22Rv1 (cell line): ENCODE measurements around the gene IDI2.

Experiments
- H3K27ac ChIP-seq: fragments of 450-650 bp; 2 replicates; pipeline ENCODE4 v1.5.1; 2017
- ZFX ChIP-seq: fragments of 450-650 bp; IDR thresholded peaks from 2 replicates; pipeline ENCODE4 v1.6.1; 2017; ENCODE audit warnings: antibody characterized with exemption, borderline replicate concordance
- TF ChIP-seq, protein P1 (sequence below): fragments of 450-650 bp; IDR thresholded peaks from 2 replicates; pipeline ENCODE4 v1.5.1; 2017; ENCODE audit warnings: mild to moderate bottlenecking

IDI2 gene

DNA sequence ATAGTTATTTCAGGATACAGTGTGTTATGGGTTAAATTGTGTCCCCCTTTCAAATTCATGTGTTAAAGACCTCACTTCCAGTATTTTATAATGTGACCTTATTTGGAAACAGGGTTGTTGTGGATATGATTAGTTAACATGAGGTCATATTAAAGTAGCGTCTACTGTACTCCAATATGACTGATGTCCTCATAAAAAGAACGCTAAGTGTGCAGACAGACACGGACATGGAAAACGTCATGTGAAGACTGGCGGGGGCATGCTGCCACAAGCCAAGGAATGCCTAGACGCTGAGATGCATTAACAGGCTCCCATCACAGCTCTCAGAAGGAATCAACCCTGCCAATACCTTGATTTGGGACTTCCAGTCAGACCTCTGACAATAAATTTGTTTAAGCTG is 29.0 kb upstream of the IDI2 start:
- no peak overlapping the region for H3K27ac ChIP-seq

DNA sequence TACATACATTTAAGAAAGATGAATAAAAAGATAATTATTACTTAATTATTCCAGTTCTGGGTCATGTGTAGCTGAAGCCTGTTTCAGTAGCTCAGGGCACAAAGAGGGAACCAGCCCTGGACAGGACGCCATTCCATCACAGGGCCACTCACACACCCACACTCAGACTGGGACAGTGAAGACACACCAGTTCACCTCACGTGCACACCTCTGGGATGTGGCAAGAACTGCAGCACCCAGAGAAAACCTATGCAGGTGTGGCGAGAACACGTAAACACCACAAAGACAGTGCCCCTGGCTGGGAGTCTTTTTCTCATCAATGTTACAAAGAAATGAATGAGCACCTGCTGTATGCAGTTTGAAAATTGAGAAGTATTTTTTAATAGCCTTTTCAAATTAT is 24.9 kb upstream of the IDI2 start:
- TF ChIP-seq, protein P1, sequence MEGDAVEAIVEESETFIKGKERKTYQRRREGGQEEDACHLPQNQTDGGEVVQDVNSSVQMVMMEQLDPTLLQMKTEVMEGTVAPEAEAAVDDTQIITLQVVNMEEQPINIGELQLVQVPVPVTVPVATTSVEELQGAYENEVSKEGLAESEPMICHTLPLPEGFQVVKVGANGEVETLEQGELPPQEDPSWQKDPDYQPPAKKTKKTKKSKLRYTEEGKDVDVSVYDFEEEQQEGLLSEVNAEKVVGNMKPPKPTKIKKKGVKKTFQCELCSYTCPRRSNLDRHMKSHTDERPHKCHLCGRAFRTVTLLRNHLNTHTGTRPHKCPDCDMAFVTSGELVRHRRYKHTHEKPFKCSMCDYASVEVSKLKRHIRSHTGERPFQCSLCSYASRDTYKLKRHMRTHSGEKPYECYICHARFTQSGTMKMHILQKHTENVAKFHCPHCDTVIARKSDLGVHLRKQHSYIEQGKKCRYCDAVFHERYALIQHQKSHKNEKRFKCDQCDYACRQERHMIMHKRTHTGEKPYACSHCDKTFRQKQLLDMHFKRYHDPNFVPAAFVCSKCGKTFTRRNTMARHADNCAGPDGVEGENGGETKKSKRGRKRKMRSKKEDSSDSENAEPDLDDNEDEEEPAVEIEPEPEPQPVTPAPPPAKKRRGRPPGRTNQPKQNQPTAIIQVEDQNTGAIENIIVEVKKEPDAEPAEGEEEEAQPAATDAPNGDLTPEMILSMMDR: no peak
- TF ChIP-seq ZFX: no peak
- H3K27ac ChIP-seq: peak overlapping the region; percentile 96

More for the DNA sequence above, 29.0 kb upstream of the IDI2 start:
- TF ChIP-seq ZFX: no peak
- TF ChIP-seq, protein P1: no peak

DNA sequence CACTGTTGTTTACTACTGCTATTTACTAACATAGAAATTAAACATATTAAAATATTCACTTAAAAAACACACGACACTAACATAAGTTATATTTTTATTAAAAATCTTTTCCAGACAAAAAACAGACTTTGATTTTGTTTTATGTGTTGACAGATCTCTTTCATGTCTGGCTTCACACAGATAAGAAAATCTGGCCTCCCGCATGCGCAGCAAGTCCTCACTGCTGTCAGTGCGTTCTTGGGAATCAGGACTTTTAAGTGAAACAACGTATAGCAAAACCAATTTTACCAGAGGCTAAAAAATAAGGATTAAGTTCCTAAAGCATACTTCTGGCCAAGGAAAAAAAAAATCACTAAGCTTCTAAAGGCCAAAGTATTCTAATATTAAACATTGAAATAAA is 24.5 kb upstream of the IDI2 start:
- TF ChIP-seq ZFX: no peak
- TF ChIP-seq, protein P1: no peak
- peak overlapping the region; percentile 96 for H3K27ac ChIP-seq

DNA sequence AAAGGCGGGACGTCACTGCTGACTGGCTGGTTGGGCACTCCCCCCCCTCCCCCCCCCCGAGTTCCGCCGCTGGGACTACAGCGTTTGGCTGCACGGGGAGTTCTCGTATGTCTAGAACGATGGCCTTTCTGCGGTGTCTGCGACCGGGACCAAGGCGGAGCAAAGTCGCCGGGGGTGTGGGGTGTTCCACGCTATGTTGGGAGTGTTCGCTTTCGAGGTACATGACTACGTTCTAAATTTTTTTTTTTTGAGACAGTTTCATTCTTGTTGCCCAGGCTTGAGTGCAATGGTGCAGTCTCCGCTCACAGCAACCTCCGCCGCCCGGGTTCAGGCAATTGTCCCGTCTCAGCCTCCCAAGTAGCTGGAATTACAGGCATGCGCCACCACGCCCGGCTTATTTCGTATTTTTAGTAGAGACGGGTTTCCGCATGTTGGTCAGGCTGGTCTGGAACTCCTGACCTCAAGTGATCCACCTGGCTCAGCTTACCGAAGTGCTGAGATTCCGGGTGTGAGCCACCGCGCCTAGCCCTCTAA is 23.8 kb upstream of the IDI2 start:
- TF ChIP-seq ZFX: no peak
- TF ChIP-seq, protein P1: no peak
- H3K27ac ChIP-seq: peak overlapping the region; percentile 96

DNA sequence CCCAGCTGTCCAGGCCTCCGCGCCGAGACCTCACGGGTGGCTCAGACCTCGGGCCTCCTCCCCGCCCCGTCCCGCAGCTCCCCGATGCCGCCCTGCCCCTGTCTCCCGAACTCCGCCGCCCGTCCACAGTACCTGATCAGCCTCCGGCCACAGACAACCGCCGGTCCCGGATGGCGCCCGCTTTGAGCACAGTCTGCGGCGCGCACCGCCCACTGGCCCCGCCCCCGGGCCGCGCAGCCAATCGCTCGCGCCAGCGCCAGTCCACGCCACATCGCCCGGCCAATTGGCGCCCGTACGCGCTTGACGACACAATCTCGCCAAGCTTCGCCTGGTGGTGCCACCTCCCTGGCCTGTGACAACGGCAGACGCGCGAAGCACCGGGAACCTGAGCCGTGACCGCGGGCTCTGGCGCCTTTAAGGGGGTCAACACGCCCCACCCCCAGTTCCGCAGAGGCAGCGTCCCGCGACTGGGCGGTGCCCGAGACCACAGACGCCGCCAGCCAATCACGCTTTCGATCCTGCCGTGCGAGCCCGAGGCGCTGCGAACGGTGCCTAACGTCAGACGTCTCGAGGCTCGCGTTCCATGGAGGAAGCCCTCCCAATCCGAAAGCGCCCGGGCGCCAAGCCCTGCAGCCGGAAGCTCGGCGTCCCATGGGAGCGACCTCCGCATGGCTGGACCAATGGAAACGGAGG is 23.2 kb upstream of the IDI2 start, which contains the start of gene IDI1:
IDI1 (minus strand) TSS at position 388 of the 693 bp plus-strand sequence; CDS start at position 272, 116 bp downstream.
- peak within 1 kb of the TSS; percentile 96 for H3K27ac ChIP-seq
- TF ChIP-seq, protein P1: no peak
- TF ChIP-seq ZFX: no peak

DNA sequence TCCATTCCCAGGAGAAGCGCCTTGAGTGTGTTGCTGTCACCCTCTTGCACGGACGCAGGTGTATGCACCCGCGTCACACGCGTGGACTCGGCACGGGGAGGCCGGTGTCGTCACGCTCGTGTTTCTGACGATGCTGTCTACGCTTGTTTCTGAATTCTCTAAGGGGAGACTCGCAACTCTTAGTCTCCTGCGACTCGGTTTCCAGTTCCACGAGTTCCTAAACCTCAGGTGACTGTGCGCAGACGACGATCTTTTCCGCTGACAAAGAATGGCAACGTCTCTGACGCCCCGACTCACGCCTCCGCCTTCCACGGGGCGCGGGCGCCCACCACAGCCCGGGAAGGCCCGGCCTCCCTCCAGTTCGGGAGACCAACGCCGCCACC is 22.7 kb upstream of the IDI2 start:
- TF ChIP-seq ZFX: no peak
- TF ChIP-seq, protein P1: no peak
- H3K27ac ChIP-seq: peak overlapping the region; percentile 96

DNA sequence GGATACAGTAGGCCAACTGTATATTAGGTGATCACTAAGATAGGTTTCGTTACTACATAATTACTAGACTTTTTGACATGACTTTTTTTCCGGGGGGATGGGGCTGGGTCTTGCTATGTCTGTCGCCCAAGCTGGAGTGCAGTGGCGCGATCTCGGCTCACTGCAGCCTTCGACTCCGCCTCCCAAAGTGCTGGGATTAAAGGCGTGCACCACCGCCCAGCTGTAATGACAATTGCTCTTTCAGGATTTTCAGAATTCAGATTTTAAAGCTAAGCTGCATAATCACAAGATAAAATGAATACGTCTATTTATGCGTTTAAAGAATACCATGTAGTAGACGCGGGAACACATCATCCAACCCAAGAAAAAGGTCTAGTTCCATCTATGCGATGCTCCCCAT is 22.3 kb upstream of the IDI2 start:
- peak overlapping the region; percentile 96 for H3K27ac ChIP-seq
- TF ChIP-seq, protein P1: no peak
- no peak for TF ChIP-seq ZFX
